ENCODE measurements around the gene DUOX2.

DNA sequence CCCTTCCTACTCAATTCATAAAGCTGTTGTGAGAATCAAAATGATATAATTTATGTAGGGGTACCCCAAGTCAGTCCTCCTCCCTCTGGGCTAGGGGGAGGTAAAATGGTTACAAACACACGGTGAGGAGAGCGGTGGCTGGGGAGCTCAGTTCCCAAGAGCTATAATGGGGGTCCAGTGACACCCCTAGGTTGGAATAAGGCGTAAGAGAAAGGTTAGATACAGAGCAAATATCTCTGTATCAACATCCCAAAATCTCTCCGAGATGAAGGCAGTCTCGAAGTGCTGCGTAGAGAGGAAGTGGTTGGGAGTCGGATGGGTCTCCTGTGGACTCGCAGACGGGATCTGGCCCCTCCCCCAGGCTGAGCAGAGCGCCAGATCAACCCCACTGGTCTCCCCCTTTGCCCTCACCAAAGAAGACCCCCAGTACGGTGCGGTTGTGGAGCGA is 1.8 kb downstream of the DUOX2 start:
- TF ChIP-seq EZH2 (IDR thresholded peaks at IDR 0.05; ENCODE audit: borderline replicate concordance, insufficient read depth, low read depth, low read length, poor library complexity, severe bottlenecking) = no peak
- TF ChIP-seq, protein P1, sequence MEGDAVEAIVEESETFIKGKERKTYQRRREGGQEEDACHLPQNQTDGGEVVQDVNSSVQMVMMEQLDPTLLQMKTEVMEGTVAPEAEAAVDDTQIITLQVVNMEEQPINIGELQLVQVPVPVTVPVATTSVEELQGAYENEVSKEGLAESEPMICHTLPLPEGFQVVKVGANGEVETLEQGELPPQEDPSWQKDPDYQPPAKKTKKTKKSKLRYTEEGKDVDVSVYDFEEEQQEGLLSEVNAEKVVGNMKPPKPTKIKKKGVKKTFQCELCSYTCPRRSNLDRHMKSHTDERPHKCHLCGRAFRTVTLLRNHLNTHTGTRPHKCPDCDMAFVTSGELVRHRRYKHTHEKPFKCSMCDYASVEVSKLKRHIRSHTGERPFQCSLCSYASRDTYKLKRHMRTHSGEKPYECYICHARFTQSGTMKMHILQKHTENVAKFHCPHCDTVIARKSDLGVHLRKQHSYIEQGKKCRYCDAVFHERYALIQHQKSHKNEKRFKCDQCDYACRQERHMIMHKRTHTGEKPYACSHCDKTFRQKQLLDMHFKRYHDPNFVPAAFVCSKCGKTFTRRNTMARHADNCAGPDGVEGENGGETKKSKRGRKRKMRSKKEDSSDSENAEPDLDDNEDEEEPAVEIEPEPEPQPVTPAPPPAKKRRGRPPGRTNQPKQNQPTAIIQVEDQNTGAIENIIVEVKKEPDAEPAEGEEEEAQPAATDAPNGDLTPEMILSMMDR (IDR thresholded peaks at IDR 0.05) = no peak

Measured in B cell (primary cell).